GM12874 (cell line): ENCODE measurements around the gene TUBG1.

Source experiments
- TF ChIP-seq, protein P1 (sequence below): IDR thresholded peaks from 2 replicates; pipeline ENCODE4 v1.5.1; 2011; ENCODE audit warnings: low read depth, mild to moderate bottlenecking, control low read depth, low read length, moderate library complexity; ENCODE audit not compliant: insufficient read depth

TUBG1 gene

GRCh38 chr17:42564815-42565522, 44.5 kb upstream of the TUBG1 start:
- TF ChIP-seq, protein P1, sequence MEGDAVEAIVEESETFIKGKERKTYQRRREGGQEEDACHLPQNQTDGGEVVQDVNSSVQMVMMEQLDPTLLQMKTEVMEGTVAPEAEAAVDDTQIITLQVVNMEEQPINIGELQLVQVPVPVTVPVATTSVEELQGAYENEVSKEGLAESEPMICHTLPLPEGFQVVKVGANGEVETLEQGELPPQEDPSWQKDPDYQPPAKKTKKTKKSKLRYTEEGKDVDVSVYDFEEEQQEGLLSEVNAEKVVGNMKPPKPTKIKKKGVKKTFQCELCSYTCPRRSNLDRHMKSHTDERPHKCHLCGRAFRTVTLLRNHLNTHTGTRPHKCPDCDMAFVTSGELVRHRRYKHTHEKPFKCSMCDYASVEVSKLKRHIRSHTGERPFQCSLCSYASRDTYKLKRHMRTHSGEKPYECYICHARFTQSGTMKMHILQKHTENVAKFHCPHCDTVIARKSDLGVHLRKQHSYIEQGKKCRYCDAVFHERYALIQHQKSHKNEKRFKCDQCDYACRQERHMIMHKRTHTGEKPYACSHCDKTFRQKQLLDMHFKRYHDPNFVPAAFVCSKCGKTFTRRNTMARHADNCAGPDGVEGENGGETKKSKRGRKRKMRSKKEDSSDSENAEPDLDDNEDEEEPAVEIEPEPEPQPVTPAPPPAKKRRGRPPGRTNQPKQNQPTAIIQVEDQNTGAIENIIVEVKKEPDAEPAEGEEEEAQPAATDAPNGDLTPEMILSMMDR: no peak

GRCh38 chr17:42565523-42566214, 43.8 kb upstream of the TUBG1 start:
- TF ChIP-seq, protein P1: no peak

DNA sequence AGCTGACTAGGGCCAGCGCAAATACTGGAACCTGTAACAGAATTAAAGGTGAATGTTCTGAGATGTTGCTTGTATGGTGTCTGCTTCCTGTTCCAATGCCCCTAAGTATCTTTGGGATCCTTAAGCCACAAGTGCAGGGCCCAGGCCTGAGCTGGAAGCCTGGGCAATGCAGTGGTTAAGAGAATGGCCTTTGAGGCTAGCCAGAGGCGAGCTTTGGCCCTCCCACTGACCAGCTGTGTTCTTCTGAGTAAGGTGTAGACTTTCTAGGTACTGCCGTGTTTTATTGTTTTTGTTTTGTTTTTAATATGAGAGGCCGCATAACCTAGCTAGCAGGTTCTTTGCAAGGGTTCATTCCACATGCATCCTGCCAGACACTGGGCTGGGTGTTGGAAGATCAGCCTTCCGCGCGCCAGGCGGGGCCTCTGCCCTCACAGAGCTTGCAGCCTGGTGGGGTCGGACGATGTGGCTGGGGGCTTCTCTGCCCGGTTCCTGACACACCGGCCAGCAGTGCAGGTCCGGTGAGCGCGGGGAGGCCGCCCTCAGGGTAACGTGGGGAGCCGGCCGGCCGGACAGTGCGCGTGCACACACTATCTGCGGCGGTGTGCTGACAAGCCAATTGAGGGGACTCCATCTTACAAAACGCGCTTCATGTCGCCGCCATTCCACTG, 43.1 kb upstream of the TUBG1 start:
- TF ChIP-seq, protein P1: no peak

GRCh38 chr17:42566883-42567573, 42.5 kb upstream of the TUBG1 start, which contains the start of gene MLX:
MLX (plus strand) TSS chr17:42567100; CDS start chr17:42567125, 25 bp downstream.
- TF ChIP-seq, protein P1: no peak

DNA sequence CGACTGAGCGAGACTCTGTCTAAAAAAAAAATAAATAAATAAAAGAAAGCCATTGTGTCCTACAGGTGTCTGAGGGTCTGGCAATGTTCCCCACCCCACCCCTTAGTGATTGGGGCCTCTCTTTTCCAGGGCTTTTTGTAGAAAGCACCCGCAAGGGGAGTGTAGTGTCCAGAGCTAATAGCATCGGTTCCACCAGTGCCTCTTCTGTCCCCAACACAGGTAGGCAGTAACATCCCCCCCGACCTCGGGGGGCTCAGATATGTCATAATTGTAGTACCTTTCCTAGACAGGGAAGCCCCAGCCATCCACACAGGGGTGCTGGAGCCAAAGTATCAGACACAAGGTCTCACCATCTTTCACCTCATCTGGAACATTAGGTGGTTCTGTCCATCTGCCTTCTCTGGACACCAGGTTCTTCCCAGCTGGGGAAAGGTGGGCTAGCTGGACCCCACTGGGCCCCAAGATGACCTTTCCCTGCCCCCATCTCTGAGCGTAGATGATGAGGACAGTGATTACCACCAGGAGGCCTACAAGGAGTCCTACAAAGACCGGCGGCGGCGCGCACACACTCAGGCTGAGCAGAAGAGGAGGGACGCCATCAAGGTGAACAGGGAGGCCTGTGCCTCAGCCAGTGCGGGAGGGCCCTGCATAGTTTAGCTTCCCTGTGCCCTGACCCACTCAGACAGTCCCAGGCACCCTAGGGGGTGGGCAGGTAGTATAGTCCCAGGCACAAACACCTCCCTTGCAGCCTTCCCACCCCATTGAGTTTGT, 41.0 kb upstream of the TUBG1 start:
- TF ChIP-seq, protein P1: no peak

DNA sequence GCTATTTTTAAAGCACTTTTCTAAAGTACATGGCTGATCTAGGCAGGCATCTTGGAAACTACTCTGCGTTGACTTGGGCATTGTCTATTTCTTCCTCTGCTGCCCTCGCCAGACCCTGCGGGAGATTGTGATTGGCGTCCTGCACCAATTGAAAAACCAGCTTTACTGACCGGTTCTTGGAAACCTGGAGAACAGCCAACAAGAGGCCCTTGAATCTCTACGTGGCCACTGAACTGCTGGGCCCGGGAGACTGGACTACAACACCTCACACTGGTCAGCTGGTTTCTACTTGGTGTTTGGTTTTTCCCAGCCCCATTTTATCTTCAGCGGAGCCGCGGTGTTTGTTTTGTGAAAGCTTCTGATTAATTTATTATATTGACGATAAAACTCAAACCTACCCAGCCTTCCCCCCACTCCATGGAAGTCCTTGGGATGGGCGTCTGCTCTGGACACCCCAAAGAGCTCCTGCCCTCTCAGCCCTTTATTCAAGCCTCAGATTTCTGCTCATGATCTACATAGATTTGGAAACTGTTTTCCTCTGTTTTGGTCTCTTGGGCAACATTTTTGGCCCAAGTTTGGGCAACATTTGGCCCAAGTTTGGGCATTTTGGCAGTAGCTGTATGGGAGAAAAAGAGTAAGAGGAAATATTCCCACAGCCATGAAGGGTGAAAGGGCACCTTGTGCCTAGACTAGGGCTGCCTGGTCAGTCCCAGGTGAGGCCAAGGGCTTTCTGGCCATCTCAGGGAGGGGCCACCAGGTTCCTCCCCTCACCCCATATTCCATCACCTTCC, 37.9 kb upstream of the TUBG1 start:
- TF ChIP-seq, protein P1: no peak
